Liver (tissue), 9 donors: Measurements from ENCODE around the gene ARHGAP30. TPM values are rescaled to one million over a fixed set of nuclear protein-coding genes. Genes with fewer than 3 reads are reported as not detected.
A peak's percentile ranks its signal among the peaks of the same experiment; 100 is the strongest.

Experiments
- DNase-seq: peaks from one replicate; pipeline ENCODE4 v3.0.0-alpha.2; 2017; ENCODE audit warnings: low spot score
- H3K27ac ChIP-seq, 2 donors: one replicate each; pipeline ENCODE4 v1.7.0; 2013; ENCODE audit warnings: inconsistent platforms in 2 of 2, low read length in 2 of 2, control low read depth in 1 of 2, low read depth in 1 of 2, mild to moderate bottlenecking in 1 of 2
- H3K27me3 ChIP-seq, 4 donors: one replicate each; pipeline versions ENCODE4 v1.6.1 to v1.7.0; 2013; ENCODE audit warnings: low read length in 3 of 4, inconsistent platforms in 1 of 4, mild to moderate bottlenecking in 1 of 4, moderate library complexity in 1 of 4; ENCODE audit not compliant: control insufficient read depth in 4 of 4, insufficient read depth in 4 of 4
- H3K36me3 ChIP-seq, 4 donors: one replicate each; pipeline versions ENCODE4 v1.6.1 to v1.7.0; 2013; ENCODE audit warnings: low read length in 3 of 4, mild to moderate bottlenecking in 3 of 4, low read depth in 1 of 4, moderate library complexity in 1 of 4; ENCODE audit not compliant: control insufficient read depth in 4 of 4, insufficient read depth in 3 of 4
- H3K4me1 ChIP-seq, 4 donors: one replicate each; pipeline versions ENCODE4 v1.6.1 to v1.7.0; 2013; ENCODE audit warnings: low read length in 3 of 4, mild to moderate bottlenecking in 3 of 4, moderate library complexity in 1 of 4; ENCODE audit not compliant: control insufficient read depth in 4 of 4, insufficient read depth in 4 of 4
- H3K4me3 ChIP-seq, 3 donors: one replicate each; pipeline versions ENCODE4 v1.6.1 to v1.7.0; 2013; ENCODE audit warnings: low read length in 3 of 3, control low read depth in 1 of 3, low read depth in 1 of 3, mild to moderate bottlenecking in 1 of 3
- H3K9ac ChIP-seq, 2 donors: one replicate each; pipeline ENCODE4 v1.7.0; 2013; ENCODE audit warnings: low read length in 2 of 2, mild to moderate bottlenecking in 2 of 2, moderate library complexity in 2 of 2, control low read depth in 1 of 2, low read depth in 1 of 2
- H3K9me3 ChIP-seq, 4 donors: one replicate each; pipeline versions ENCODE4 v1.6.1 to v1.7.0; 2013; ENCODE audit warnings: low read length in 3 of 4; ENCODE audit not compliant: control insufficient read depth in 4 of 4
- CTCF ChIP-seq: fragments of 150-350 bp; IDR thresholded peaks from 2 replicates; pipeline ENCODE4 v1.5.1; 2017; ENCODE audit warnings: improper control_type of control experiment, low read depth, low read length; ENCODE audit not compliant: missing input control
- EGR1 ChIP-seq, 2 donors: IDR thresholded peaks; 2 replicates each; pipeline ENCODE4 v1.6.1; 2016 to 2018; ENCODE audit warnings: antibody characterized with exemption in 2 of 2, low read depth in 2 of 2
- HNF4A ChIP-seq, 2 donors: conservative IDR thresholded peaks; 2 replicates each; pipeline ENCODE4 v1.6.1; 2016; ENCODE audit warnings: antibody characterized with exemption in 2 of 2, mild to moderate bottlenecking in 2 of 2
- HNF4G ChIP-seq: IDR thresholded peaks from 2 replicates; pipeline ENCODE4 v1.6.1; 2016; ENCODE audit warnings: antibody characterized with exemption
- JUND ChIP-seq, 2 donors: IDR thresholded peaks; 2 replicates each; pipeline ENCODE4 v1.6.1; 2016; ENCODE audit warnings: antibody characterized with exemption in 2 of 2
- RAD21 ChIP-seq, 2 donors: IDR thresholded peaks; 2 replicates each; pipeline ENCODE4 v1.6.1; 2016; ENCODE audit warnings: antibody characterized with exemption in 2 of 2, mild to moderate bottlenecking in 2 of 2
- RXRA ChIP-seq, 2 donors: IDR thresholded peaks; 2 replicates each; pipeline ENCODE4 v1.6.1; 2017 to 2018; ENCODE audit warnings: antibody characterized with exemption in 2 of 2, mild to moderate bottlenecking in 1 of 2
- SP1 ChIP-seq: IDR thresholded peaks from 2 replicates; pipeline ENCODE4 v1.6.1; 2018; ENCODE audit warnings: antibody characterized with exemption, mild to moderate bottlenecking
- YY1 ChIP-seq: IDR thresholded peaks from 2 replicates; pipeline ENCODE4 v1.6.1; 2016; ENCODE audit warnings: antibody characterized with exemption, mild to moderate bottlenecking
- WGBS: extraction: QIAGEN DNeasy Blood & Tissue Kit; methylation state at CpG from one replicate; pipeline ENCODE4 v1.1.7; 2013; 5-methylcytosine and 5-hydroxymethylcytosine counted together
- polyA plus RNA-seq, 2 donors: library from polyadenylated mRNA; stranded (reverse) in 1 of 2; unstranded in 1 of 2; fragments of 200-250 nt in 1 of 2; fragments of >200 nt in 1 of 2; fragmentation: Nextera tagmentation in 1 of 2; extraction: Ambion mirVana in 1 of 2; gene quantifications; one replicate each; pipeline versions ENCODE4 v1.2.1 to v1.2.3, GENCODE V29; 2013 to 2015
- total RNA-seq, 2 donors: library from RNA; depleted of rRNA; stranded (reverse); fragments of >200 nt; gene quantifications; one replicate each; pipeline ENCODE4 v1.2.3, GENCODE V29; 2014
- TF ChIP-seq, protein P1 (sequence below): IDR thresholded peaks from 2 replicates; pipeline ENCODE4 v1.6.1; 2016; ENCODE audit warnings: antibody characterized with exemption, mild to moderate bottlenecking
- donor health status: healthy.
- donor health status: healthy.
- donor health status: healthy.
- donor health status: healthy.
- donor health status: healthy.

ARHGAP30 gene
- total and polyA plus RNA-seq, 4 donors, result 1.2 to 8.9 (median 5.0) TPM

GRCh38 chr1:161044535-161044907, 25.2 kb downstream of the ARHGAP30 start:
- H3K9me3 ChIP-seq, result peaks cover 0 to 7% (median 2%) of the 10 kb centered on the region in 4 donors
- H3K4me3 ChIP-seq, result peak overlapping the region; percentile 89 to 97 (median 91)
- peak overlapping the region; percentile 85 to 96 for H3K9ac ChIP-seq
- no peak for DNase-seq
- H3K36me3 ChIP-seq, result peaks cover 2 to 33% (median 28%) of the 10 kb centered on the region in 4 donors
- no peaks in the 10 kb centered on the region for H3K27me3 ChIP-seq
- peaks cover 3 to 25% (median 9%) of the 10 kb centered on the region in 4 donors for H3K4me1 ChIP-seq
- peak overlapping the region; percentile 85 to 92 for H3K27ac ChIP-seq
- TF ChIP-seq RXRA (IDR thresholded peaks at IDR 0.05) (no peak), CTCF (no peak), EGR1 (IDR thresholded peaks at IDR 0.05; ENCODE audit: low read depth in 2 of 2) (no peak), HNF4G (no peak), YY1 (no peak)
- TF ChIP-seq, protein P1, sequence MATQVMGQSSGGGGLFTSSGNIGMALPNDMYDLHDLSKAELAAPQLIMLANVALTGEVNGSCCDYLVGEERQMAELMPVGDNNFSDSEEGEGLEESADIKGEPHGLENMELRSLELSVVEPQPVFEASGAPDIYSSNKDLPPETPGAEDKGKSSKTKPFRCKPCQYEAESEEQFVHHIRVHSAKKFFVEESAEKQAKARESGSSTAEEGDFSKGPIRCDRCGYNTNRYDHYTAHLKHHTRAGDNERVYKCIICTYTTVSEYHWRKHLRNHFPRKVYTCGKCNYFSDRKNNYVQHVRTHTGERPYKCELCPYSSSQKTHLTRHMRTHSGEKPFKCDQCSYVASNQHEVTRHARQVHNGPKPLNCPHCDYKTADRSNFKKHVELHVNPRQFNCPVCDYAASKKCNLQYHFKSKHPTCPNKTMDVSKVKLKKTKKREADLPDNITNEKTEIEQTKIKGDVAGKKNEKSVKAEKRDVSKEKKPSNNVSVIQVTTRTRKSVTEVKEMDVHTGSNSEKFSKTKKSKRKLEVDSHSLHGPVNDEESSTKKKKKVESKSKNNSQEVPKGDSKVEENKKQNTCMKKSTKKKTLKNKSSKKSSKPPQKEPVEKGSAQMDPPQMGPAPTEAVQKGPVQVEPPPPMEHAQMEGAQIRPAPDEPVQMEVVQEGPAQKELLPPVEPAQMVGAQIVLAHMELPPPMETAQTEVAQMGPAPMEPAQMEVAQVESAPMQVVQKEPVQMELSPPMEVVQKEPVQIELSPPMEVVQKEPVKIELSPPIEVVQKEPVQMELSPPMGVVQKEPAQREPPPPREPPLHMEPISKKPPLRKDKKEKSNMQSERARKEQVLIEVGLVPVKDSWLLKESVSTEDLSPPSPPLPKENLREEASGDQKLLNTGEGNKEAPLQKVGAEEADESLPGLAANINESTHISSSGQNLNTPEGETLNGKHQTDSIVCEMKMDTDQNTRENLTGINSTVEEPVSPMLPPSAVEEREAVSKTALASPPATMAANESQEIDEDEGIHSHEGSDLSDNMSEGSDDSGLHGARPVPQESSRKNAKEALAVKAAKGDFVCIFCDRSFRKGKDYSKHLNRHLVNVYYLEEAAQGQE, result no peak

- WGBS, result 88% methylated on average over 5 of the region's 5 CpGs
- peaks cover 2 to 37% (median 30%) of the 10 kb centered on the region in 4 donors for H3K36me3 ChIP-seq
Measured at GRCh38 chr1:161039546-161039945, 30.1 kb downstream of the ARHGAP30 start.

More at GRCh38 chr1:161039546-161039945, 30.1 kb downstream of the ARHGAP30 start:
- TF ChIP-seq RAD21 (IDR thresholded peaks at IDR 0.05) (no peak), SP1 (no peak), CTCF (no peak), HNF4G (no peak), RXRA (IDR thresholded peaks at IDR 0.05) (no peak), JUND (IDR thresholded peaks at IDR 0.05) (no peak), HNF4A (conservative IDR thresholded peaks at IDR 0.05) (no peak)
- TF ChIP-seq, protein P1, result no peak
- Histone ChIP-seq H3K9me3 (no peaks in the 10 kb centered on the region), H3K9ac (no peak overlapping the region), H3K4me3 (no peak overlapping the region), H3K4me1 (peaks cover 9 to 31% (median 18%) of the 10 kb centered on the region in 4 donors), H3K27me3 (no peaks in the 10 kb centered on the region), H3K27ac (no peak overlapping the region)
- DNase-seq, result no peak
